ENCODE results near the gene CEP112. TPM values are rescaled to one million over a fixed set of nuclear protein-coding genes. Genes with fewer than 3 reads are reported as not detected.

Gene CEP112
- total and polyA plus RNA-seq, 10 of the 15 experiments (the other 5 are each of a cell fraction or from before 2014, with no cell fraction given) = 0.11 to 3.8 (median 0.32) TPM; not detected in 1

- no peak for TF ChIP-seq ZNF592 (IDR thresholded peaks at IDR 0.05)
- TF ChIP-seq BHLHE40 (IDR thresholded peaks at IDR 0.05; ENCODE audit: borderline replicate concordance in 1 of 2, low read depth in 2 of 2, low read length in 1 of 2) = no peak
- TF ChIP-seq RAD51 (IDR thresholded peaks at IDR 0.05) = no peak
- no peak for TF ChIP-seq ELK1 (IDR thresholded peaks at IDR 0.05; ENCODE audit: low read depth, low read length)
- no peak for TF ChIP-seq MXI1 (IDR thresholded peaks at IDR 0.05; ENCODE audit: low read depth, low read length)
- TF ChIP-seq CHD4 (IDR thresholded peaks at IDR 0.05) = no peak
These were observed 506.8 kb downstream of the CEP112 start (continued) for GRCh38 chr17:65685110-65685509.

GRCh38 chr17:65684631-65685030 lies 507.3 kb downstream of the CEP112 start:
- H3K36me3 ChIP-seq (ENCODE audit: control insufficient read depth in 2 of 2, insufficient read depth in 2 of 2, low read length in 1 of 2) = no peaks in the 10 kb centered on the region
- H3K27me3 ChIP-seq (replicated peaks in 1 of 2; ENCODE audit: control insufficient read depth in 2 of 2, insufficient read depth in 2 of 2, low read length in 1 of 2) = no peaks in the 10 kb centered on the region
- SMC1A ChIA-PET (ENCODE audit: uncharacterized antibody, unreplicated experiment) = interaction anchor here (1.2 to 2.0 kb wide), 3 partner anchors 11 to 50 kb away, joined by 3 to 5 read pairs (median 4); no protein-coding TSS in a partner anchor
- 48% methylated on average over 4 of the region's 4 CpGs for WGBS (ENCODE audit: insufficient coverage, insufficient replicate concordance, low lambda C conversion rate, missing lambda C conversion rate)
- H3K4me1 ChIP-seq (ENCODE audit: control insufficient read depth, insufficient read depth, low read length) = no peaks in the 10 kb centered on the region
- no peak overlapping the region for H3K9ac ChIP-seq (ENCODE audit: control insufficient read depth, insufficient read depth, low read length)
- CTCF ChIA-PET = interaction anchor here (0.6 kb wide), 1 partner anchor 10 kb away, joined by 3 read pairs; no protein-coding TSS in a partner anchor
- RAD21 ChIA-PET (ENCODE audit: unreplicated experiment) = no interaction called here
- no peak overlapping the region for H3K27ac ChIP-seq (ENCODE audit: control insufficient read depth, insufficient read depth)
- H3K4me2 ChIP-seq (ENCODE audit: control insufficient read depth, insufficient read depth) = no peak overlapping the region
- no peaks in the 10 kb centered on the region for H3K79me2 ChIP-seq (ENCODE audit: control insufficient read depth, insufficient read depth, low read length)
- ATAC-seq = no peak
- intact Hi-C loops (cut with micrococcal nuclease; ENCODE audit: unreplicated experiment) (no loop called here), in situ Hi-C loops (cut with MboI) (no loop called here)
- POLR2A ChIA-PET = no interaction called here
- BruUV-seq (replicated peaks) = no TSS peak
- no peak for DNase-seq (ENCODE audit: low read depth, low spot score)
- FAIRE-seq = no peak
- no peak overlapping the region for H2AFZ ChIP-seq (ENCODE audit: control insufficient read depth, low read depth, low read length)
- TF ChIP-seq ZNF217 (IDR thresholded peaks at IDR 0.05) = no peak
- no peak for TF ChIP-seq RUNX3 (IDR thresholded peaks at IDR 0.05; ENCODE audit: low read length)
- no peak for TF ChIP-seq HCFC1 (IDR thresholded peaks at IDR 0.05; ENCODE audit: low read length)
- TF ChIP-seq REST (IDR thresholded peaks at IDR 0.05; ENCODE audit: low read depth, low read length) = no peak
- no peak for TF ChIP-seq E2F4 (IDR thresholded peaks at IDR 0.05; ENCODE audit: low read depth, low read length)
- no peaks in the 10 kb centered on the region for H3K9me3 ChIP-seq (replicated peaks; ENCODE audit: control insufficient read depth, insufficient read depth, low read length)
- no peak overlapping the region for H3K4me3 ChIP-seq
- no peaks in the 10 kb centered on the region for H4K20me1 ChIP-seq (ENCODE audit: control insufficient read depth, insufficient read depth)

Measured in GM12878 (cell line).